Spleen (tissue), 7 donors: ENCODE data around the gene SETBP1.

Experiments
- CTCF ChIP-seq, 11 experiments: fragments of 200-600 bp in 7 of 11; fragments of 450-650 bp in 4 of 11; sonication (generic) in 4 of 11; IDR thresholded peaks in 8 of 11; conservative IDR thresholded peaks in 3 of 11; 1 replicate in 7 of 11; 2 replicates in 4 of 11; pipeline versions ENCODE4 v1.4.0 to v1.8.0; 2016 to 2021; ENCODE audit warnings: antibody characterized with exemption in 11 of 11, inconsistent platforms in 4 of 11, mild to moderate bottlenecking in 1 of 11
- POLR2A ChIP-seq, 3 donors: fragments of 450-650 bp; IDR thresholded peaks; one replicate each; pipeline ENCODE4 v1.5.1; 2017; ENCODE audit warnings: antibody characterized with exemption in 3 of 3, mild to moderate bottlenecking in 1 of 3
- POLR2AphosphoS5 ChIP-seq, 3 donors: sonication (generic); formaldehyde crosslinking; IDR thresholded peaks; one replicate each; pipeline ENCODE4 v1.5.1; 2017; ENCODE audit warnings: antibody characterized with exemption in 3 of 3
- donor health status: DM: no; HTN: no; CAD: no; lungs with moderate emphysema.
- donor health status: DM: no; HTN: no; CAD: no.
- donor health status: DM: no; HTN: no; CAD: no.

GRCh38 chr18:44954257-44954656 lies 273.6 kb downstream of the SETBP1 start:
- TF ChIP-seq CTCF (IDR thresholded peaks at IDR 0.05 in 8 of 11, conservative IDR thresholded peaks at IDR 0.05 in 3 of 11) (no peak), POLR2A (IDR thresholded peaks at IDR 0.05) (no peak), POLR2AphosphoS5 (IDR thresholded peaks at IDR 0.05) (no peak)
